GM12875 (cell line): Measurements from ENCODE around the gene ANKRD23.
A peak's percentile ranks its signal among the peaks of the same experiment; 100 is the strongest.
"Not testable (repeated sequence)": the region's sequence is repeated elsewhere in the genome, so short reads cannot be mapped to it uniquely, and the experiment has no call there.

Experiments
- H3K4me3 ChIP-seq: one replicate; pipeline ENCODE4 v1.5.1; 2011; ENCODE audit warnings: low read depth, low read length, control low read depth
- CTCF ChIP-seq: IDR thresholded peaks from 2 replicates; pipeline ENCODE4 v1.5.1; 2011; ENCODE audit warnings: low read depth, mild to moderate bottlenecking, control low read depth, inconsistent platforms, low read length, moderate library complexity, borderline replicate concordance; ENCODE audit not compliant: insufficient read depth

The ANKRD23 gene

GRCh38 chr2:96866586-96866985 is 22.8 kb upstream of the ANKRD23 start:
- TF ChIP-seq CTCF: no peak
- peak overlapping the region; percentile 22 for H3K4me3 ChIP-seq

- H3K4me3 ChIP-seq: no peak overlapping the region
- no peak for TF ChIP-seq CTCF
Measured at GRCh38 chr2:96866149-96866548, 22.3 kb upstream of the ANKRD23 start.

GRCh38 chr2:96865654-96866053 is 21.8 kb upstream of the ANKRD23 start:
- TF ChIP-seq CTCF: no peak

GRCh38 chr2:96864343-96865091 is 20.7 kb upstream of the ANKRD23 start:
- TF ChIP-seq CTCF: no peak

More at GRCh38 chr2:96865654-96866053, 21.8 kb upstream of the ANKRD23 start:
- H3K4me3 ChIP-seq: no peak overlapping the region

GRCh38 chr2:96863575-96864342 is 19.9 kb upstream of the ANKRD23 start:
- no peak overlapping the region for H3K4me3 ChIP-seq

More at GRCh38 chr2:96864343-96865091, 20.7 kb upstream of the ANKRD23 start:
- H3K4me3 ChIP-seq: no peak overlapping the region

GRCh38 chr2:96863056-96863455 is 19.2 kb upstream of the ANKRD23 start:
- not testable (repeated sequence) for H3K4me3 ChIP-seq

More at GRCh38 chr2:96863575-96864342, 19.9 kb upstream of the ANKRD23 start:
- TF ChIP-seq CTCF: no peak

GRCh38 chr2:96861074-96861473 is 17.3 kb upstream of the ANKRD23 start:
- H3K4me3 ChIP-seq: no peak overlapping the region
- TF ChIP-seq CTCF: no peak
